LNCaP clone FGC (cell line): ENCODE results near the gene TSC1.

Experiments used
- DNase-seq: peaks from one replicate; pipeline ENCODE4 v3.0.0-alpha.2; 2011; ENCODE audit warnings: low read depth
- H3K4me3 ChIP-seq: 2 replicates; pipeline ENCODE4 v1.5.1; 2011; ENCODE audit warnings: mild to moderate bottlenecking, low read depth, low read length, control low read depth
- TF ChIP-seq, protein P1 (sequence below): IDR thresholded peaks from 2 replicates; pipeline ENCODE4 v1.5.1; 2012; ENCODE audit warnings: mild to moderate bottlenecking; ENCODE audit not compliant: control insufficient read depth, insufficient read depth; ENCODE audit errors: extremely low read depth

TSC1 gene

DNA sequence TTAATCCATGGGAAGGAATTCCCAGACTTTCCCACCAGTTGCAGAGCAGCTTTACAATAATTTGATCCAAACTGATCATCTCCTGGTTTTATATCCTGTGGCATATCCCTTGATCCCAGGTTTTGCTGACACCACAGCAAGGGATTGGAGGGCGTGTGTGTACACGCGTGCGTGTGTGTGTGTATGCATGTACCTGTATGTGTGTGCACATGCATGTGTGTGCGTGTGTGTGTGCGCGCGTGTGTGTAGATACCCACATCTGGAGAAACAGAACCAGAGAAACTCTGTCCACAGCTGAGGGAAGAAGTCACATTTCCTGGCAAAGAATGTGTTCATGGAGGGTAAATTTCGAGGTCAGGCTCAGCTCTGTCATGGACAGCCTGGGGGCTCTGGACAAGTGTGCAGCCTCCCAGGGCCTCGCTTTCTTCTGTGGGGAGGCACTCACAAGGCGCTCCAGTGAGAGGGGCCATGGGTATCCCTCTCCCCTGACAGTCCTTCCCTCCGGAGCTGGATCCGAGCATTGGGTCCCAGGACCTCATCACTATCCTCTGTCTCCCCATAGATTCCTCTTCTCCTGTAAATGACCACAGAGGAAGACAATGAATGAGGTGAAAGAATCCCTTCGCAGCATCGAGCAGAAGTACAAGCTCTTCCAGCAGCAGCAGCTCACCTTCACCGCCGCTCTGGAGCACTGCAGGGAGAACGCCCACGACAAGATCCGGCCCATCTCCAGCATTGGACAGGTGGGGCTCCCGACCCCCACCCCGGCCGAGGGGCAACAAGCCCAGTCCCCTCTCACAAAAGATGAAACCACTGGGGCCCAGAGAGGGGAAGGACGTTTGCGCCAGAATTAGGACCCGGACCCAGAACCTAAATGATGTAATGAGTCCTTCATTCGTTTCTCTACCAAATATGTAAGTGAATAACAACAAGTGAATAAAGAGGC lies 60.8 kb downstream of the TSC1 start:
- H3K4me3 ChIP-seq, result no peak overlapping the region
- TF ChIP-seq, protein P1, sequence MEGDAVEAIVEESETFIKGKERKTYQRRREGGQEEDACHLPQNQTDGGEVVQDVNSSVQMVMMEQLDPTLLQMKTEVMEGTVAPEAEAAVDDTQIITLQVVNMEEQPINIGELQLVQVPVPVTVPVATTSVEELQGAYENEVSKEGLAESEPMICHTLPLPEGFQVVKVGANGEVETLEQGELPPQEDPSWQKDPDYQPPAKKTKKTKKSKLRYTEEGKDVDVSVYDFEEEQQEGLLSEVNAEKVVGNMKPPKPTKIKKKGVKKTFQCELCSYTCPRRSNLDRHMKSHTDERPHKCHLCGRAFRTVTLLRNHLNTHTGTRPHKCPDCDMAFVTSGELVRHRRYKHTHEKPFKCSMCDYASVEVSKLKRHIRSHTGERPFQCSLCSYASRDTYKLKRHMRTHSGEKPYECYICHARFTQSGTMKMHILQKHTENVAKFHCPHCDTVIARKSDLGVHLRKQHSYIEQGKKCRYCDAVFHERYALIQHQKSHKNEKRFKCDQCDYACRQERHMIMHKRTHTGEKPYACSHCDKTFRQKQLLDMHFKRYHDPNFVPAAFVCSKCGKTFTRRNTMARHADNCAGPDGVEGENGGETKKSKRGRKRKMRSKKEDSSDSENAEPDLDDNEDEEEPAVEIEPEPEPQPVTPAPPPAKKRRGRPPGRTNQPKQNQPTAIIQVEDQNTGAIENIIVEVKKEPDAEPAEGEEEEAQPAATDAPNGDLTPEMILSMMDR, result no peak
- no peak for DNase-seq

- TF ChIP-seq, protein P1, result no peak
- no peak overlapping the region for H3K4me3 ChIP-seq
- no peak for DNase-seq
Observed at GRCh38 chr9:132882616-132883015, 61.8 kb downstream of the TSC1 start.

DNA sequence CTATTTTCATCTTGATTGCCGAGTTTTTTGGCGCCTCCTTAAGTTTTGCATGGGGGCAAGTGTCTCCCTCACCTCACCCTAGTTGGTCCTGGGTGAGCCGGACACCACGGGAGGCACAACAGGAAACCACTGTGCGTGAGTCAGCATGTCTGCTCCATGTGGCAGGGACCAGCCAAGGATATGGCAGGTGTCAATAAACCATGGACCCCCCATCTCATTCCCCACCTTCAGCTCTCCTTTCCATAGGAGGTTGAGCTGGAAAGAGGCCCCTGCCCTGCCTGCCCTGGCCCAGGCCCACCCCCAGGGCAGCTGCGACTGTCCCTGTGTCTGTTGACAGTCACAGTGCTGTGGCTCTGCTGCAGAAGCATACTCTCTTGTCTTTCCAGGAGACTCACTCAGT lies 62.6 kb downstream of the TSC1 start:
- TF ChIP-seq, protein P1, result no peak
- no peak for DNase-seq
- H3K4me3 ChIP-seq, result no peak overlapping the region

DNA sequence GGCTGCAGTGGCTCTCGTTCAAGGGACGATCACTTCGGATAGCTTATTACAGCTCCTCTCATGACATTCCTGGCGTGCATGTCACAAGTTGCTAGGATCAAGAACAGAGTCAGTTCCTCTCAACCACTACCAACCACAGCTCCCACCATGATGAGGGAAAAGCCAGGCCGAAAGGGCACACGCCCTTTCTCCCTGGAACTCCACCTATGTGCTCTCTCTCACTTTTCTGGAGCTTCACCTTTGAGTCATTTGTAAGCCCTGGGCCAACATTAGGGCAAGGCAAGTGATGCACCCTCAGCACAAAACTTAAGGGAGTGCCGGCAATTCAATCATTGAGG lies 64.1 kb downstream of the TSC1 start:
- no peak for DNase-seq

GRCh38 chr9:132879457-132880323 lies 64.7 kb downstream of the TSC1 start:
- no peak overlapping the region for H3K4me3 ChIP-seq
- no peak for DNase-seq
- TF ChIP-seq, protein P1, result no peak

More for the DNA sequence above, 64.1 kb downstream of the TSC1 start:
- TF ChIP-seq, protein P1, result no peak
- no peak overlapping the region for H3K4me3 ChIP-seq

DNA sequence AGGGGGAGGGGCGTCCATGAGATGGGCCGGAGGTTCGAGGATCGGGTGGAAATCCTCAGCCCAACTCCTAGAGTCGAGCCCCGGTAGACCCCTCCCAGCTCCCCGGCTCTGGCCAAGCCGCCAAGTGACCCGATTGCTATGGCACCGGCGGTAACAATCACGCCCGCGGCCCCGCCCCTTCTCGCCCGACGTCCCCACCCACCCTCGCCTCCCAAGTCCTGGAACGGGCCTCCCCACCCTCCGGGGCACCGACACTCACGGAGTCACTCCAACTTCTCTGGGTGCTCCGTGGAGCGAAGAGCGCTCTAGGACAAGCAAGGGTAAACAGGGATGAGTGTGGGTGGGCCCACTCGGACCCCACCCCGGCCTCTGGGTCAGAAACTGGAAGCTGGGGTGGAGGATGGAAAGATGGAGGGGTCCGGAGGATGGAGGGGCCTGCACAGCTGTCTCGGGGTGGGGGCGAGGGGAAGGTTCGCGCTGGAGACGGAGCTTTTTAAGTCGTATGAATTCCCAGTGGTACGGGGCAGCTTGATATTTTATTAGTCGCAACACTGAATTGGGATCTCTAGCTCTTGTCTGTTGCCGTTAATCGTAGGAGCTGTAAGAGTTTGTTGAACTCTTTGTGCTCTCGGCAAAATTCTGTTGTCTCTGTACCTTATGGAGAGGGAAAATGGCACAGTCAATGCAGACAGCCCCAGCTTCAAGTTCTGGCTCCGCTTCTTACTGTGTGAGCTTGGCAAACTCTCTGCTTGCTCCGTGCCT lies 65.5 kb downstream of the TSC1 start, which contains the start of gene SPACA9:
SPACA9 (plus strand) TSS at position 204 of the 762 bp plus-strand sequence. CDS start 5,050 bp downstream, outside the sequence.
- DNase-seq, result no peak
- TF ChIP-seq, protein P1, result no peak
- peak within 1 kb of the TSS; percentile 71 for H3K4me3 ChIP-seq
